Middle frontal gyrus (tissue), 1 donor: ENCODE measurements around the gene SIGLEC6.

ENCODE experiments used
- DNase-seq: peaks from one replicate; pipeline ENCODE4 v3.0.0-alpha.2; 2015; ENCODE audit warnings: low spot score; ENCODE audit errors: extremely low spot score

Gene SIGLEC6

DNA sequence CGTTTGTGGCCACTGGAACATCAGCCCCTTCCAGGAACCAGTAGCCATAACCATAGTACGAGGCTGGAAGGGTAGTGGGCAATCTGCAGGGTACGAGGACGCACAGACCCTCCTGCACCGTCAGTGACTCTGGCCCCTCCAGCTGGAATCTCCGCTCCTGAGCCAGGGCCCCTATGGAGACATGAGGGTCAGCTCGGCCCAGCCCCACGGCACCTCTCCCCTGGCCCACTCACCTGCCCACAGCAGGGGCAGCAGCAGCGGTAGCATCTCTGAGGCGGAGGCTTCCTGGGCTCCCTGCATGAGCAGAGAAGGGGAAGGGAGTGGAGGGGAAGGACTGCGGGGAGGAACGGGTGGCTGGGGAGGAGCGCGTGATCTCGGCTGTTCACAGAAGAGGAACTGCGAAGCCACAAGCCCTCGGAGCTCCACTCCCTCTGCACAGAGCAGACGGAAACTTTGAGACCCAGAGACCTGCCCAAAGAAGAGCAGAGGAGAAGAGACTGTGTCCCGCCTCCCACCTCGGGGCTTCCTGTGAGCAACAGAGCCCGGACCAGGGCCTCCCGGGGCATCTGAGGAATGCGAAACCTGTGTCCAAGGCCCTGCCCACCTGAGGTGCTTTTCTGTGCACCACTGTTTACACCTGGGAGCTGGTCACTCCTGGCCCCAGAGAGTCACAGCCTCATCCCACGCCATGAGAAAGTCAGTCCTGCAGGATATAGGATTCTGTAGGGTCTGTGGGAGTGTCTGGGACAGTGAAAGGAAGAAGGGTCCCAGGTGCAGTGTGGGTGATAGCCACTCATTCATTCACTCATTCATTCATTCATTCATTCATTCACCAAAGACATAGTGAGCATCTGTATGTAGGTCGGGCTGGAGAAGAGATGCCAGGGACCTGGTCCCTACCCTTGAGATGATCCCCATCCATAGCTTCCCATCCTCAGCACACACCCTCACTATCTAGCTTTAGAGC lies at the start of gene SIGLEC6:
Gene SIGLEC6 (minus strand): TSS at position 322 of the 967 bp plus-strand sequence. CDS start 22 bp downstream, at position 300.
- DNase-seq: no peak

DNA sequence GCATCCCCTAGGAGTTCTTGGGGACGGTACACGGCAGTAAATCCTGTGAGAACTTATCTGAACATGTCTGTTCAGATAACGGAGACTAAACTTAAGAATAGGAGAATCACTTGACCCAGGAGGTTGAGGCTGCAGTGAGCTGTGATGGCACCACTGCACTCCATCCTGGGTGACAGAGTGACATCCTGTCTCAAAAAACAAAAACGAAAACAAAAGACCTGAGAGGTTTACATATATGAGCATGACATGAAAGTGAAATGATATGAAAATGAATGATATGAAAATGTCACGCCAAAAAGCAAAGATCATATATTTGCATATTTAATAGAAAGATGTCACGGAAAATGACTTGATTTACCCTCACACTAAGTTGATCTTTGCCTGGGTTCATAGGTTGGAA lies 45.4 kb upstream of the SIGLEC6 start:
- DNase-seq: no peak

DNA sequence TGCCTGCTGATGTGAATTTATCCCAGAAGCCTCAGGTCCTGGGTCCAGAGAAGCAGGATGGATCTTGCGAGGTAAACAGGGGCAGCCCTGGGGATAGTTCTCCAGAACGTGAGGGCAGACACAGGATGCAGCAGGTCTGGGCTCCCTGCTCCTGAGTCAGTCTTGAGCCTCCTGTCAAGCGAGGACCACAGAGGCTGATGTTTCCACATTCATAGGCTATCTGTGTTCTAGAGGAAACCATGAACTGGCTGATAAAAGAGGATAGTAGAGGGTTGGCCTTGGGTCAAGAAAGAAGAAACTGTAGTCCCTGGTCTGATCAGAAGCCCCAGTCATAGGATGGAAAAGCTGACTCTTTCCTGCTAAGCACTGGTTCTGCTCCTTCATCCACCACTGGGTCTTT lies 41.9 kb upstream of the SIGLEC6 start:
- DNase-seq: no peak

DNA sequence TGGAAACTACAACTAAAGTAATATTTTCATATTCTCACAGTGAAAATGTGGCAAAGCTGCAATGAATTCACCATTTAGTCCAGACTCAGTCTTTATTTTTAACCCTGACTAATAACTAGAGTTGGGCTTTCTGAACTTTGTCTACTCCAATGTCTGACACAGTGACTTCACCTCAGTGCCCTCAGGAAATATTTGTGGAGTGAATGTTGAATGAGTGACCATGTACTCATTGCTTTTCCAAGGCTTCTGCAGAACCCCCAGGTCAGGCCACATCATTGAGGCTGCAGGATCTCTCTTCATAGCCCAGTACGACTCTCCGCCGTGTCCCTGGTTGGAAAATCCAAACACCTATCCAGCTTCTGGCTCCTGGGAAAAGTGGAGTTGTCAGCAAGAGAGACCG lies 41.4 kb upstream of the SIGLEC6 start:
- DNase-seq: no peak

DNA sequence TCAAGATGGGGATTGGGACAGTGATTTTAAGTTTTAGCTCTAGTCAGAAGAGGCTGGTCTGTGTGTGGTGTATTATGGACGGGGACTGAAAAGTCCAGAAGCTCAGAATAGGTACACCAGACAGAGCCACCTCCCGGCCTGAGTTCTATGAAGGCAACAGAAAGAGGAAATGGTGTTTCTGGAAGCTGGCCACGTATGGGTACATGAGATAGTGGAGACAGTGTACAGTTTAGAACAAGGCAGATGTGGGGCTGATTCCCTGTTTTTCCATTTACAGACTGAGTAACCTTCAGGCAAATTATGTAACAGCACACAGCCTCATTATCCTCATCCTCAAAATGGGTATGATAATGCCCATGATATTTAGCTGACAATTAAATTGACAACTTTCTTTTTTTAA lies 40.9 kb upstream of the SIGLEC6 start:
- DNase-seq: no peak

DNA sequence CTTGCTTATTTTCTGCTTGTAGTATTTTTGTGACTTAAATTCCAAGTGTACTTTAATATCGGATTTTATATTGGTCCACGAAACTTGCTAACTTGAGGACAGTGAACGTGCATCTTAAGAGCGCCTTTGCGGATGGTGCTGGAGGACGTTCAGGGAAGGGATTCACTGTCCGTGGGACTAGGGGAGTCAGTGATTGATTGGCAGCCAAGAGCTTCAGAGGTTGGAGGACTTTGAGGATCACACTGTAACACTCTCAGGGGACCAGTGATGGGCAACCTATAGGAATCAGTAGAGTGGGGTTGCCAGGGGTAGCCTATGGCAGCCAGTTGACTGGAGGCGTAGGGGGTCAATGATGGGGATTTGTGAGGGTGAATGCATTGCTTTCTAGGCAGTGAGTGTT lies 40.1 kb upstream of the SIGLEC6 start:
- no peak for DNase-seq

DNA sequence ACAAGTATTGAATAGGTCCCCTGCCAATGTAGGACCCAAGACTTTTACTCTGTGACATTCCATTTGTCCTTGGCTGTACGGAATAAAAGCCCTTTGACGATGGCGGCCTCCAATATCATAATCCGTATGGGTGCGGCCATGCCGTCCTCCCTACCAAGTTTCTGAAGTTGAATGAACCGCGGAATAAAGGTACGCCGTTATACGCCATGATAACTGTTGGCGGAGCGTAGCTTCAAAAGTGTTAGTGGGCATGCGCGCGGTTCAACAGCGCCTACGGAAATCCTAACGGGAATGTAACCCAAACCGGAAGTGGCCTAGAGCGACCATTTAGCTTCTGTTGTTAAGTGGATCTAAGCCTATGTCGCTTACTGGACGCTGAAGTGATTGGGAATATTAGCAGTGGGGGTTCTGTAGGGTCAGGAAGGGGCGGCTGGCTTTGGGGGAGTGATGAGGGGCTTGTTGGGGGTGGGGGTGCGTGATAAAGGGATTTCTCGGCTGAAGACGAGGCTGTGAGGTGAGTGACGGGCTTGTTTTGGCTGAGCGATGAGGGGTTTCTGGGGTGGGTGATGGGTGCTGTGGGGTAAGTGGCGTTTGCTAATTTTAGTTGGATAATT lies 39.6 kb upstream of the SIGLEC6 start, which contains the start of gene ZNF175:
Gene ZNF175 (plus strand): TSS at position 322 of the 614 bp plus-strand sequence. CDS start 2,047 bp downstream, outside the sequence.
- DNase-seq: peak; percentile 94

DNA sequence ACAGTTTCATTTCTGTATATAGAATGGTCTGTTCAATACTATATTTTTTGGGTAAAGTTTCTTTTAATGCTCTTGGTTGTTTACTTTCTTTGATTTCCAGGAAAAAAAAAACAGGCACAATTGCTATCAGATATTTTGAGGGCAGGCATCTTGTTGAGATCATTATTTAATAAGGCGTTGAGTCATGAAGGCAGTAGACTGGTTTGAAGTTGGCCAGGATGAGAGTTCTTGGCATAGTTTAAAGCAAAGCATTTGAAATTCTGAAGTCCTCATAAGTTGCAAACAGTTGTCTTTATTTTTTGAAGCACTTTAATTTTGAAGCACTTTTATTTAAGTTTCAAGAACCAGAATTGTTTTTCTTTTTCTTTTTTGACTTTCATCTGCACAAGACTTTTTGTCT lies 37.0 kb upstream of the SIGLEC6 start:
- DNase-seq: no peak

DNA sequence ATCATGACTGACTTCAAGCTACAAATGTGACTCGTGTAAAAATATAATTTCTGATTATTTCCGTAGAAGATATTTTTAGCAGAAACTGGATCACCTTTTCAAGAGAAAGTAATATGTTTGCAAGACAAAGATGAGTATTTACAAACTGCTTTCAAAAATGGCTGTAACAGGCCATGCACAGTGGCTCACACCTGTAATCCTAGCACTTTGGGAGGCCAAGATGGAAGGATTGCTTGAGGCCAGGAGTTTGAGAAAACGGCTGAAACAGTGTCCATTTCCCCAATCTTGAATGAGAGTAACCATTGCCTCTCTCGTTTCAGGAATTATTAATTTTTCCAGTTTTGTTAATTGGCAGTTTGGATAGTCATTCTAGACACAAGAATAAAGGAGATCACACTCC lies 36.1 kb upstream of the SIGLEC6 start:
- no peak for DNase-seq

DNA sequence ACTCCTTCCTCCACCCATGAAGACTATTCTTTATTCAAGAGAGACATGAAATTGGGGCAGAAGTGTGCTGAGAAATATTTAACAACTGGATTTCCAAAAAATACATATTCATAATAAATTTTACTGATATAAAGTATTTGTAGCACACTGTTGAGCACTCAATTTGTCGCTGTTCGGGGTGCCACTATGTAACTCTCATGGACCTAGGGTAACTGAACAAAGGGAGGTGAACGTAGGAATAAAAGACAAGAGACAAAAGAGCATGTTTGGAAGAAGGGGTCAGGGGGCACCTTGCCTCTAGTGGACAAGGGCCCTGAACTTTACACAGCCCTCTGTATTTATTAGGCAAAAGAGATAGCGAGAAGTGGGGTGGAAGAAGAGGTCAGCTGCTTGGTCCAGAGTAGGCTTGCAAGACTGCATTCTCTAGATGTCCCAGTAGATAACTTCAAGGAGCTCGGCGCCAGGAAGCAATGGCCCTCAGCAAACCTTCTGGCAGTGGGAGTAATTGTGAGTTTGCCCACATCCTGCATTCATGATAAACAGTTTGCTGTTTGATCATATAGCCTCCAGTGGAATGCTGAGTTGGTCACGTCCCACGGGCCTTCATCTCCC lies 35.1 kb upstream of the SIGLEC6 start:
- DNase-seq: no peak

DNA sequence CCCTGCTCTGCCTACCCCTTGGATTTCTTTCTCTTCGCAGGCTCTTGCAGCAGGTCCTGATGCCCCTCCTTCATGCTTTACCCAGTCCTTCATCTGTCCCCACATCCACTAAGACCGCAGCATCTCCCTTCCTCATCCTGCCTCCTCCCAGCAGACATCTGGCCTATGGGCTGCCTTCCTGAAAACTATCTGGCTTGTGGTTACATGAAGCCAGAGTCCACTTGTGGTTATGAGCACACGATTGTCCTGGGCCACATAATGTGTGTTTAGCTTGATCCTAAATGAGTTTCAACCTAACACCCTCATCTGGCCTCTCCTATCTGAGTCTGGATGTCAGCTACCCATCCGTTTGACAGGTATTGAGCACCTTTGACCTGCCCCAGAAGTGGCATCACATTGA lies 34.1 kb upstream of the SIGLEC6 start:
- no peak for DNase-seq

DNA sequence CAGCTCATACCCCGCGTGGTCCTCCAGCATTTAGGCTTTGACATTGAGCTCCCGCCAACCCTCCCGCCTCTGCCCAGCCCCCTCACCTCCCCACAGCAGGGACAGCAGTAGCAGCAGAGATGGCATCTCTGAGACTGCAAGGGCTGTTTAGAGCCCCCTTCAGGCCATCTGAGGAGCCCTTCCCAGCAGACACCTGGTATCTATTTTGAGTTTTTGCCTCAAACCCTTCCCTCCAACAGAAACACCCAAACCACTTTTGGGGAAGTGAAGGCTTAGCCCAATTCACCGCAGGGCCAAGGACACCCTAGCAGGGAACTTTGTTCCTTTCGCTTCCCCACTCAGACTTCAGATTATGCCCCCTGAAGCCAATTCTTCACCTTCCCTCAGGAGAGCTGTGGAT lies 33.3 kb upstream of the SIGLEC6 start:
- DNase-seq: no peak

DNA sequence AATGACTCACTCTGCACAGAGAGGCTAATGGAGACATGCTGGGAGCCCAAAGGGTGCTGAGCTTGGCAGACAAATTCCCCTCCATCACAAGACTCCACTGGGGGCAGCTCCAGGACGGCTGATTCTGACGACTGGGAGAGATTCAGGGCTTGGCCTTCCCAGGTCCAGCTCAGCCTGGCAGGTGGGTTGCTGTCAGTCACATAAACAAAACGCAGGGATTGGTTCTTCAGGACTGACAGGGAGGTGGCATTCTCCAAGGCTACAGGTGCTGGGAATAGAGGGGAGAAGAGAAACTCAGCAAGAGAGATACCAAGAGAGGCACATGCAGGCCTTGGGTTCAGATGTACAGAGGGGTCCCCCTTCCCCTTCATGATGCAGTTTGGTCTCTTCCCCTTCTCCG lies 28.9 kb upstream of the SIGLEC6 start:
- DNase-seq: no peak

DNA sequence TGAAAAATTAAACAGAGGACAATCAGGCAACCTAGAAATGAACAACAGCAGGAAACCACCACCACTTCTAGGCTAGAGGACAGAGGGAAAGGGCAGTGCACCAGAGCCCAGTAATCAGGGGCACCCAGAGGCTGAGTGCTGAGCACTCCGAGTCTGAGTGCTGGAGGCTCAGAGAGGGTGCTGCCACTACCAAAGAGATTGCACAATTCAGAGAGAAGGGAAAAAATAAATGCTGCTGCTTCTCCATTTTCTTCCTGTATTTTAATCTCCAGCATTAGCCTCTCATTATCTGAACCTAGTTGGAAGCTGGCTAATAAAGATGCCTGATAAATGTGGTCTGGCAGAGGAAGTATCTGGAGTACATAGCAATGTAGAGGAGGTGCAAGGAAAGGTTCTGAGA lies 27.8 kb upstream of the SIGLEC6 start:
- no peak for DNase-seq

DNA sequence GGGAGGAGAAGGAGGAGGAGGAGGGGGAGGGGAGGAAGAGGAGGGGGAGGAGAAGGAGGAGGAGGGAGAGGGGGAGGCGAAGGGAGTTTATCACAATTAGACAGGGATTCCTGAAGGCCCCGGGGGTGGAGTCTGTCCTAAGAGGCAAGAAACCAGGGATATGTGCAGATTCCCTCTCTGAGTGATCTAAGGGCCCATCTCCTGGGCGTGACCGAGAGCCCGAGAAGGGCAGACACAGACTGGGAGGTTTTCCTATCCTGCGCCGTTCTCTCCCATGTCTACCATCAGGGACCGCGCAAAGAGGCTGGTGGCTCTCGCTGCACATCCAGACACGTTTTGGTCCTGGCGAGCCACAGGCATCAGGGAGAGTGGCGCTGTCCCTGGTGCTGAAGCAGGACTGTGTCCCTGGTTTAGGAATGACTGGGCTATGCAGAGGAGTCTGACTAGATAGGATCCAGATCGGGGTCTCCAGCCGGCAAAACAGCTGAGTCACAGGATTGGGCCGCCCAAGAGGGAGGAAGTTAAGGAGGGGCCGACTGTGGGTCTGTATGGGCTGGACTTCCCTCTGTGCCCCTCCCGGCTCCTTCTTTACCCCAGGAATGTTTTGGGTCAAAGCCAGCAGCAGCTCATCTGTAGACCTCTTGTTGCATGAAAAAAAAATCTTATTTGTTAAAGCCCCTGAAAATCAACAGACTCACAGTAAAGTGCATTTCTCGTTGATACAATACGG lies 21.7 kb upstream of the SIGLEC6 start:
- DNase-seq: no peak

DNA sequence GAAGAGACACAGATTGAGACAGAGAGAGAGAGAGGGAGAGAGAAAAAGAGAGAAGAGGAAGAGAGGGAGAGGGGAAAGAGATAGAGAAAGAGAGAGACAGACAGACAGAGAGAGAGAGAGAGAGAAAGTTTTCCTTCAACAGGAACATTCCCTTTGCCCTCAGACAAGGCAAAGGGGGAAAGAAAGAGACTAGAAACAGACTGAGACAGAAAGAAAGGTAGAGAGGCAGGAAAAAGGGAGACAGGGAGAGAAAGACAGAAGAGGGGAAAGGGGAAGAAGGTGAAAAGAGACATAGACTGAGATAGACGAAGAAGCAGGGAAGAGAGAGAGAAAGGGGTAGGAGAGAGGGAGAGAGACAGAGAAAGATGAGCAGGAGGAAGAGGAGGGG lies 21.1 kb upstream of the SIGLEC6 start:
- no peak for DNase-seq

DNA sequence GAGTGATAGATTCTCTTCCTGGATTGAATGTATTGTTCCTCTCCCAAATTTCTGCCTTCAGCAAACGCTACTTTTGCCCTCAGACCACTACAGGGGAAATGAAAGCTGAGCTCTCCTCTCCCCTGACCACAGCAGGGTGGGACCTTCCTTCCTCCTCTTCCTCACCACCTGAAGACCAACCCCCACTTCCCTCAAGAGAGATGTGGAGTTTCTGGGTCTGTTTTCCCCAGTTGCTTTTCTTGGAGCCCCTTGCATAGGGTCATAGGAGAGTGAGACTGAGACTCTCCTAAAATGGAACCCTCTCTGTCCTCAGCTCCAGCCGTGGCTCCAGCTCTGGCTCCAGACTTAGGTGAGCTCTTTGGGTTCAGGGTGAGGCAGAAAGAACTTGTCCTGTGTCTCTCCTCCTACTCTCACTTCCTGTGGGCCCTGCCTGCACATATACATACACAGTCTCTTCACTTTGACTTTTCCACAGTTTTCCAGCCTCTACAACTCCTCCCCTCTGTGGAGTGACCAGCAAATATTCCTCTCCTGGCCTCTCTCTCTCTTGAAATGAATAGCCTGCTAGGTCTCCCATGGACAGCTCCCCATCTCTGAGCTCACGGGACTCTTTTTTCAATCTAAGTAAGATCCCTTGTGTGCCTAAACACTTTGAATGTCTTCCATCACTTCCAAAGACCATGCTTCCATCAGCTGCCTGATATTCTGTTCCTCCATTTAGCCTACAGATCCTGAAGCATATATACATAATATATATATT lies 20.4 kb upstream of the SIGLEC6 start:
- DNase-seq: no peak

DNA sequence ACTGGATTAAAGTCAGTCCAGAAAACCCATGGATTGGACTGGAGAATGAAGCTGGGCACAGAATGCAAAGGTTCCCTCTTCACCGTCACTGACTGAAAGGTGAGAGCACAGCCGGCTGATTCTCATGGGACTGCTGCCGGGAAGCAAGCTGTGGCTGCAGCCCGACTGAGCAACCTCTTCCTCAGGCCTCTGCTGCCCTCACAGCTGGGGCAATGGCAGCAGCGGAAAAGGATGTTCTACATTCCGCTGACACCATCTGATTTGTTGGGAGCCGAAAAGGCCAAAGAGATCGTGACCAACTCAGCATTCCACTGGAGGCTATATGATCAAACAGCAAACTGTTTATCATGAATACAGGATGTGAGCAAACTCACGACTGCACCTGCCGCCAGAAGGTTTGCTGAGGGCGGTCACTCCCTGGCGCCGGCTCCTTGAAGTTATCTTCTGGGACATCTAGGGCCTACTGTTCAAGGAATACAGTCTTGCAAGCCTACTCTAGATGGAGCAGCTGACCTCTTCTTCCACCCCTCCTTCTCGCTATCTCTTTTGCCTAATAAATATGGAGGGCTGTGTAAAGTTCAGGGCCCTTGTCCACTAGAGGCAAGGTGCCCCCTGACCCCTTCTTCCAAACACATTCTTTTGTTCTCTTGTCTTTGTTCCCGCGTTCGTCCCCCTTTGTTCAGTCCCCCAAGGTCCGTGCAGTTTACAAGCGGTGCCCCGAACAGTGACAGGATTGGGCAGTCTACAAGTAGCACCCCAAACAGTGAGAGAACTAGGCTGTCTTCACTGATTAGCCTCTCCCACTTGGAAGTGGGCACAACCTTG lies 19.6 kb upstream of the SIGLEC6 start:
- no peak for DNase-seq

DNA sequence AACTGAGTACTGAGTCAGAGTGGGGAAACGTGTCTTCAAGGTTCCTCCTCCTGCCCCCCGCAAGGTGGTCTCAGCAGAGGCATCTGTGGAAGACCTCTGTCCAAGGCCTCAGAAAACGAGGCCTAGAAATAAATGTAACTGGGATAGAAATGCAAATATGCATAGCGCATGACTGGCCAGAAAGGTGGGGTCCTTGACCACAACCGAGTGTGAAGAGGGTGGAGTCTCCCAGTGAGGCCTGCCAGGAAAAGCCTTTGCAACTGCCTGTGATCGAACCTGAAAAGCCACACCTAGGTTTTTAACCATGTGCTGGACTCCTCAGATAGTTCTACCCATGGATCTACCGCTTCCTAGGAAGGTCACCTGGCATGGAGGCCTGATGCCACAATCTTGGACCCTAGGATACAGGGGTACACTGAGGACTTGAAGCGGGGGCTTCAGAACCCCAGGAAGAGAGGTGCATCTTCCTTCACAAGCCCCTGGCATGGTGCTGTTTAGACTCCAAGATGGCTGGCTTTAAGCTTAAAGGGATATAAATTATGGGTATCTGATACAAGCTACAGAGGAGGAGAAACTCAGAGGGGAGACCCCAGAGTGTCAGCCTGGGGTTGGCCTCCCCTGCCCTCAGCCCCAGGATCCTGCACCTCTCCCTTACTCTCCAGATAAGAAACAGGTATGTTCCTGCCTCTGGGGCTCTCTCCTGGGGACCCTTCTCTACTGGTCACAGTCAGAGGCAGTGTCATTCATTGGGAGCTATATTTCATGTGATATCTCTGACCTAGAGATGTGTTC lies 18.3 kb upstream of the SIGLEC6 start:
- no peak for DNase-seq
